SK-N-SH (cell line): ENCODE data around the gene MSS51. TPM values are rescaled to one million over a fixed set of nuclear protein-coding genes. Genes with fewer than 3 reads are reported as not detected.

Experiments
- CTCF ChIA-PET: fragments of 300-600, 350-600 bp; formaldehyde crosslinking; extraction: SDS; loops from one replicate; lab custom pipeline; 2021; lab: Yijun Ruan, JAX
- POLR2A ChIA-PET: fragments of 350-600 bp; sonication (Branson Sonifier 250); formaldehyde crosslinking; extraction: SDS; loops from one replicate; lab custom pipeline; 2020; ENCODE audit warnings: antibody characterized with exemption, inconsistent platforms; lab: Yijun Ruan, JAX
- DNase-seq: peaks from one replicate; pipeline ENCODE4 v3.0.0; 2012
- H2AFZ ChIP-seq: fragments of 200-600 bp; sonication (generic); 2 replicates; pipeline ENCODE4 v1.8.1; 2016; ENCODE audit warnings: antibody characterized with exemption, mild to moderate bottlenecking, low read depth
- H3F3A ChIP-seq: fragments of 200-600 bp; sonication (generic); replicated peaks from 2 replicates; pipeline ENCODE3; 2016; ENCODE audit warnings: antibody characterized with exemption, mild to moderate bottlenecking; ENCODE audit not compliant: insufficient read depth
- H3K27ac ChIP-seq, 2 experiments: fragments of 200-500 bp in 1 of 2; fragments of 200-600 bp in 1 of 2; sonication (Bioruptor generic) in 1 of 2; sonication (generic), shearing (Covaris generic) in 1 of 2; 2 replicates each; pipeline versions ENCODE4 v1.5.1 to v1.6.1; 2014 to 2016; ENCODE audit warnings: low read depth in 2 of 2, inconsistent platforms in 1 of 2, low read length in 1 of 2, mild to moderate bottlenecking in 1 of 2, mixed read lengths in 1 of 2
- H3K27me3 ChIP-seq: fragments of 200-600 bp; sonication (generic), shearing (Covaris generic); 2 replicates; pipeline ENCODE4 v1.6.1; 2016; ENCODE audit warnings: mixed run types; ENCODE audit not compliant: insufficient read depth
- H3K36me3 ChIP-seq, 2 experiments: fragments of 200-500 bp in 1 of 2; fragments of 200-600 bp in 1 of 2; sonication (Bioruptor generic) in 1 of 2; sonication (generic) in 1 of 2; replicated peaks in 1 of 2; 2 replicates each; pipeline versions ENCODE3 to v1.5.1; 2014 to 2016; ENCODE audit warnings: low read length in 1 of 2, mild to moderate bottlenecking in 1 of 2; ENCODE audit not compliant: insufficient read depth in 2 of 2, control insufficient read depth in 1 of 2
- H3K4me1 ChIP-seq, 2 experiments: fragments of 200-500 bp in 1 of 2; fragments of 200-600 bp in 1 of 2; sonication (Bioruptor generic) in 1 of 2; sonication (generic), shearing (Covaris generic) in 1 of 2; 2 replicates each; pipeline versions ENCODE4 v1.5.1 to v1.6.1; 2014 to 2016; ENCODE audit warnings: low read depth in 1 of 2, low read length in 1 of 2, mixed run types in 1 of 2; ENCODE audit not compliant: insufficient read depth in 2 of 2, control insufficient read depth in 1 of 2
- H3K4me2 ChIP-seq: fragments of 200-600 bp; sonication (generic), shearing (Covaris generic); 2 replicates; pipeline ENCODE4 v1.6.1; 2017; ENCODE audit warnings: mixed run types
- H3K4me3 ChIP-seq, 2 experiments: fragments of 200-500 bp in 1 of 2; fragments of 200-600 bp in 1 of 2; sonication (Bioruptor generic) in 1 of 2; sonication (generic), shearing (Covaris generic) in 1 of 2; 2 replicates each; pipeline versions ENCODE4 v1.5.1 to v1.8.1; 2014 to 2016; ENCODE audit warnings: low read depth in 2 of 2, inconsistent platforms in 1 of 2, low read length in 1 of 2, mild to moderate bottlenecking in 1 of 2, mixed read lengths in 1 of 2, moderate library complexity in 1 of 2
- H3K79me2 ChIP-seq: fragments of 200-600 bp; sonication (generic); 2 replicates; pipeline ENCODE4 v1.8.1; 2017; ENCODE audit warnings: mild to moderate bottlenecking; ENCODE audit not compliant: insufficient read depth
- H3K9ac ChIP-seq: fragments of 200-600 bp; sonication (generic); 2 replicates; pipeline ENCODE4 v1.6.1; 2017; ENCODE audit warnings: mixed run types
- H3K9me2 ChIP-seq: fragments of 200-600 bp; sonication (generic); 2 replicates; pipeline ENCODE4 v1.6.1; 2017; ENCODE audit warnings: mixed run types
- H3K9me3 ChIP-seq: fragments of 200-600 bp; sonication (generic); 2 replicates; pipeline ENCODE4 v1.6.1; 2017; ENCODE audit warnings: mixed run types, mild to moderate bottlenecking, moderate library complexity
- H4K20me1 ChIP-seq: fragments of 200-600 bp; sonication (generic); 2 replicates; pipeline ENCODE4 v1.6.1; 2017; ENCODE audit warnings: mild to moderate bottlenecking, mixed run types; ENCODE audit not compliant: insufficient read depth
- CHD2 ChIP-seq: fragments of 150-350 bp; IDR thresholded peaks from 2 replicates; pipeline ENCODE4 v1.6.1; 2018; ENCODE audit warnings: low read length; ENCODE audit not compliant: partially characterized antibody
- EP300 ChIP-seq, 2 experiments: IDR thresholded peaks; 2 replicates each; pipeline versions ENCODE4 v1.4.0 to v1.6.1; 2012; ENCODE audit warnings: borderline replicate concordance in 1 of 2, low read depth in 1 of 2, low read length in 1 of 2
- EZH2phosphoT487 ChIP-seq: fragments of 200-600 bp; sonication (generic); IDR thresholded peaks from 2 replicates; pipeline ENCODE4 v1.6.1; 2017; ENCODE audit warnings: low read depth, mixed run types, mild to moderate bottlenecking, antibody characterized with exemption, moderate library complexity, borderline replicate concordance
- FOSL2 ChIP-seq: IDR thresholded peaks from 2 replicates; pipeline ENCODE4 v1.4.0; 2012; ENCODE audit warnings: low read depth, mild to moderate bottlenecking, moderate library complexity, borderline replicate concordance
- FOXJ3 ChIP-seq: sonication (generic); formaldehyde crosslinking; IDR thresholded peaks from 2 replicates; pipeline ENCODE4 v1.5.1; 2020; ENCODE audit warnings: mild to moderate bottlenecking, missing genetic modification reagents
- FOXM1 ChIP-seq: IDR thresholded peaks from 2 replicates; pipeline ENCODE4 v1.4.0; 2012; ENCODE audit warnings: low read depth, mild to moderate bottlenecking
- GABPA ChIP-seq: IDR thresholded peaks from 2 replicates; pipeline ENCODE4 v1.4.0; 2012; ENCODE audit warnings: low read depth, mild to moderate bottlenecking
- JUND ChIP-seq: IDR thresholded peaks from 2 replicates; pipeline ENCODE4 v1.4.0; 2012
- MEF2A ChIP-seq: IDR thresholded peaks from 2 replicates; pipeline ENCODE4 v1.4.0; 2012; ENCODE audit warnings: low read depth, borderline replicate concordance
- MXI1 ChIP-seq: IDR thresholded peaks from 2 replicates; pipeline ENCODE4 v1.6.1; 2012; ENCODE audit warnings: mild to moderate bottlenecking, low read depth, low read length, improper control_type of control experiment
- NFIC ChIP-seq: IDR thresholded peaks from 2 replicates; pipeline ENCODE4 v1.4.0; 2012; ENCODE audit warnings: borderline replicate concordance
- NRF1 ChIP-seq: IDR thresholded peaks from 2 replicates; pipeline ENCODE4 v1.6.1; 2012; ENCODE audit warnings: low read depth, mild to moderate bottlenecking, low read length
- POLR2AphosphoS5 ChIP-seq: IDR thresholded peaks from 2 replicates; pipeline ENCODE4 v1.6.1; 2012; ENCODE audit warnings: low read depth, low read length
- RAD21 ChIP-seq: IDR thresholded peaks from 2 replicates; pipeline ENCODE4 v1.6.1; 2012; ENCODE audit warnings: mild to moderate bottlenecking, low read length
- RFX5 ChIP-seq: IDR thresholded peaks from 2 replicates; pipeline ENCODE4 v1.6.1; 2012; ENCODE audit warnings: mild to moderate bottlenecking, improper control_type of control experiment, low read length
- RXRA ChIP-seq: IDR thresholded peaks from 2 replicates; pipeline ENCODE4 v1.4.0; 2012; ENCODE audit warnings: low read depth, mild to moderate bottlenecking, borderline replicate concordance
- SIN3A ChIP-seq: IDR thresholded peaks from 2 replicates; pipeline ENCODE4 v1.6.1; 2012; ENCODE audit warnings: low read depth, mild to moderate bottlenecking, low read length, moderate library complexity, borderline replicate concordance
- YY1 ChIP-seq: IDR thresholded peaks from 2 replicates; pipeline ENCODE4 v1.4.0; 2012; ENCODE audit warnings: low read depth, mild to moderate bottlenecking
- WGBS: methylation state at CpG from one replicate; pipeline ENCODE4 v1.1.6; 2017; ENCODE audit warnings: low lambda C conversion rate; 5-methylcytosine and 5-hydroxymethylcytosine counted together
- polyA plus RNA-seq, 3 experiments: library from polyadenylated mRNA; depleted of rRNA; stranded (reverse); fragments of >200 nt; gene quantifications; 2 replicates each; pipeline ENCODE4 v1.2.3, GENCODE V29; 2012
- TF ChIP-seq, protein P1 (sequence below): IDR thresholded peaks from 2 replicates; pipeline ENCODE4 v1.4.0; 2012; ENCODE audit warnings: low read depth, borderline replicate concordance
- TF ChIP-seq, protein P2 (sequence below): IDR thresholded peaks from 2 replicates; pipeline ENCODE4 v1.4.0; 2012; ENCODE audit warnings: low read depth
- TF ChIP-seq, protein P3 (sequence below): fragments of 200-600 bp; sonication (generic); IDR thresholded peaks from 2 replicates; pipeline ENCODE4 v1.6.1; 2017; ENCODE audit warnings: antibody characterized with exemption, mild to moderate bottlenecking, moderate library complexity

Gene MSS51
- polyA plus RNA-seq, 1 of the 3 experiments (the other 2 are of a cell fraction): 0.95 TPM

DNA sequence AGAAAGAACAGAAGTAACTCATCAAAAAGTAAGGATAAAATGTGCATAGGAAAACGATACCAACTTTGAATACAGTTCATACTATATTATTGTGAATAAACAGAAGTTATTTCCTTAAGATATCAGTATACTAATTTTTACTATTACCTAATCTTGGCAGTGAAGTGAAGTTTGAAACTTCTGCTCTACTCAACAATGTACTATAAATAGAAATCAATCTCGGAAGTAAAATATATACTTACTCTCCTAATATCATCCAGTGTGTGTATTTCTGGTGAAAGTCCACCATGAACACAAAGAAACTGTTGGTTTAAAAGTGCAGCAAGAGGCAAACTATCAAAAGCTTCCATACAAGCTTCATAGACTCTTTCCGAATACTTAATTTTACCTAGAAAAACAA, 37.9 kb upstream of the MSS51 start:
- POLR2A ChIA-PET: no interaction called here
- CTCF ChIA-PET: interaction anchor here (1.0 kb wide), 1 partner anchor 9 kb away, joined by 3 read pairs; no protein-coding TSS in a partner anchor

DNA sequence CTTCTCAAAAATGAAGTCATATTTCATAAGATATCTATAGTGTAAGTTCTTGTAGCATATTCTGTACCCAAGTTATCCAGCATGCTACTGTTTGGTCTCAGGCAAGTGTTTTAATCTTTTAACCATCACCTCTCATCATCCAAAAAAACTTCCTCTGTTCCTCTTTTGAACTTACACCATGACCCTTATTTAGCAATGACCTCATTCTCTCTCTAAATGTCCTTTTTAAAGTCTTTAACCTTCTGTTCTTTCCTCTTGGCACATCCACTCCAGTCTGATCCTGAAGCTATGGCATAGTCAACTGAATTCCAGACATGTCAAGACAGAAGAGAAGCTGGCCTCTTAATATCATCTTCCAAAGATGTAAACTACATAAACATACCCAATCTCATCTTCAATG, 36.2 kb upstream of the MSS51 start:
- H3K27ac ChIP-seq: no peak overlapping the region
- no peaks in the 10 kb centered on the region for H3K27me3 ChIP-seq
- DNase-seq: no peak
- ChIA-PET CTCF (interaction anchor here (0.9 to 1.1 kb wide), 2 partner anchors 22 to 25 kb away, joined by 4 to 6 read pairs; no protein-coding TSS in a partner anchor), POLR2A (no interaction called here)
- H3K4me1 ChIP-seq: peaks cover 0 to 5% of the 10 kb centered on the region in 2 experiments; a peak in 2 of 4 replicates
- no peaks in the 10 kb centered on the region for H3K9me3 ChIP-seq
- H3K9ac ChIP-seq: no peak overlapping the region
- no peaks in the 10 kb centered on the region for H3K9me2 ChIP-seq
- H3F3A ChIP-seq: no peaks in the 10 kb centered on the region
- no peak overlapping the region for H3K4me2 ChIP-seq
- no peak for TF ChIP-seq EP300 (IDR thresholded peaks at IDR 0.05; ENCODE audit: borderline replicate concordance in 1 of 2, low read depth in 1 of 2, low read length in 1 of 2)
- TF ChIP-seq CHD2: no peak
- TF ChIP-seq JUND: no peak
- no peak for TF ChIP-seq RFX5
- no peak for TF ChIP-seq FOXM1
- TF ChIP-seq EZH2phosphoT487: no peak
- TF ChIP-seq NRF1: no peak
- TF ChIP-seq, protein P1, sequence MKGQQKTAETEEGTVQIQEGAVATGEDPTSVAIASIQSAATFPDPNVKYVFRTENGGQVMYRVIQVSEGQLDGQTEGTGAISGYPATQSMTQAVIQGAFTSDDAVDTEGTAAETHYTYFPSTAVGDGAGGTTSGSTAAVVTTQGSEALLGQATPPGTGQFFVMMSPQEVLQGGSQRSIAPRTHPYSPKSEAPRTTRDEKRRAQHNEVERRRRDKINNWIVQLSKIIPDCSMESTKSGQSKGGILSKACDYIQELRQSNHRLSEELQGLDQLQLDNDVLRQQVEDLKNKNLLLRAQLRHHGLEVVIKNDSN: no peak
- no peak for TF ChIP-seq GABPA
- no peak for TF ChIP-seq MXI1
- TF ChIP-seq, protein P2, sequence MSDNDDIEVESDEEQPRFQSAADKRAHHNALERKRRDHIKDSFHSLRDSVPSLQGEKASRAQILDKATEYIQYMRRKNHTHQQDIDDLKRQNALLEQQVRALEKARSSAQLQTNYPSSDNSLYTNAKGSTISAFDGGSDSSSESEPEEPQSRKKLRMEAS: no peak
- TF ChIP-seq FOXJ3 (CRISPR knock-in tag): no peak
- no peak for TF ChIP-seq FOSL2
- TF ChIP-seq, protein P3, sequence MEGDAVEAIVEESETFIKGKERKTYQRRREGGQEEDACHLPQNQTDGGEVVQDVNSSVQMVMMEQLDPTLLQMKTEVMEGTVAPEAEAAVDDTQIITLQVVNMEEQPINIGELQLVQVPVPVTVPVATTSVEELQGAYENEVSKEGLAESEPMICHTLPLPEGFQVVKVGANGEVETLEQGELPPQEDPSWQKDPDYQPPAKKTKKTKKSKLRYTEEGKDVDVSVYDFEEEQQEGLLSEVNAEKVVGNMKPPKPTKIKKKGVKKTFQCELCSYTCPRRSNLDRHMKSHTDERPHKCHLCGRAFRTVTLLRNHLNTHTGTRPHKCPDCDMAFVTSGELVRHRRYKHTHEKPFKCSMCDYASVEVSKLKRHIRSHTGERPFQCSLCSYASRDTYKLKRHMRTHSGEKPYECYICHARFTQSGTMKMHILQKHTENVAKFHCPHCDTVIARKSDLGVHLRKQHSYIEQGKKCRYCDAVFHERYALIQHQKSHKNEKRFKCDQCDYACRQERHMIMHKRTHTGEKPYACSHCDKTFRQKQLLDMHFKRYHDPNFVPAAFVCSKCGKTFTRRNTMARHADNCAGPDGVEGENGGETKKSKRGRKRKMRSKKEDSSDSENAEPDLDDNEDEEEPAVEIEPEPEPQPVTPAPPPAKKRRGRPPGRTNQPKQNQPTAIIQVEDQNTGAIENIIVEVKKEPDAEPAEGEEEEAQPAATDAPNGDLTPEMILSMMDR: no peak
- TF ChIP-seq YY1: no peak
- TF ChIP-seq RAD21: no peak
- TF ChIP-seq NFIC: no peak
- no peak for TF ChIP-seq RXRA
- no peak for TF ChIP-seq MEF2A
- no peak for TF ChIP-seq POLR2AphosphoS5
- H3K79me2 ChIP-seq: no peaks in the 10 kb centered on the region
- H2AFZ ChIP-seq: no peak overlapping the region
- H3K36me3 ChIP-seq: peaks cover 48 to 76% of the 10 kb centered on the region in 2 experiments
- H4K20me1 ChIP-seq: no peaks in the 10 kb centered on the region
- no peak overlapping the region for H3K4me3 ChIP-seq

More for the DNA sequence above, 37.9 kb upstream of the MSS51 start:
- Histone ChIP-seq H3K9me2 (no peaks in the 10 kb centered on the region), H3K27me3 (no peaks in the 10 kb centered on the region), H3K9me3 (no peaks in the 10 kb centered on the region), H3K79me2 (no peaks in the 10 kb centered on the region)
- TF ChIP-seq SIN3A: no peak
- TF ChIP-seq EP300 (IDR thresholded peaks at IDR 0.05; ENCODE audit: borderline replicate concordance in 1 of 2, low read depth in 1 of 2, low read length in 1 of 2): no peak
- TF ChIP-seq RFX5: no peak
- no peak for TF ChIP-seq RXRA
- TF ChIP-seq, protein P2: no peak
- TF ChIP-seq YY1: no peak
- TF ChIP-seq POLR2AphosphoS5: no peak
- TF ChIP-seq, all 33 proteins: peak for 0
- no peaks in the 10 kb centered on the region for H4K20me1 ChIP-seq
- no peak for DNase-seq
- no peak overlapping the region for H3K27ac ChIP-seq
- H3K4me2 ChIP-seq: no peak overlapping the region
- H3K36me3 ChIP-seq: peaks cover 45 to 76% of the 10 kb centered on the region in 2 experiments
- 91% methylated on average over 3 of the region's 3 CpGs for WGBS
- no peak overlapping the region for H3K9ac ChIP-seq
- no peak overlapping the region for H2AFZ ChIP-seq
- H3F3A ChIP-seq: no peaks in the 10 kb centered on the region
- H3K4me1 ChIP-seq: no peaks in the 10 kb centered on the region
- no peak overlapping the region for H3K4me3 ChIP-seq
